GM12878 (cell line): ENCODE data around the gene FANCI. TPM values are rescaled to one million over a fixed set of nuclear protein-coding genes. Genes with fewer than 3 reads are reported as not detected.

Experiments
- ATAC-seq: fragments of 200-7000 bp; cut with Tn5 transposase; 3 replicates; pipeline ENCODE4 v1.9.1; 2020; ENCODE audit warnings: mild to moderate bottlenecking, moderate library complexity
- BruUV-seq: library from RNA; stranded (reverse); fragments of 400-500 nt; replicated peaks from 2 replicates; lab custom pipeline; 2021; lab: Mats Ljungman, UMichigan
- CTCF ChIA-PET: fragments of 300-600 bp; sonication (Branson Sonifier 250); formaldehyde crosslinking; extraction: SDS; loops from one replicate; lab custom pipeline; 2021; ENCODE audit warnings: inconsistent platforms; lab: Yijun Ruan, JAX
- POLR2A ChIA-PET: fragments of 350-600 bp; formaldehyde crosslinking; extraction: SDS; loops from one replicate; lab custom pipeline; 2021; ENCODE audit warnings: inconsistent platforms; lab: Charles Lee
- RAD21 ChIA-PET: fragments of 300-600 bp; sonication (Branson Sonifier 250); formaldehyde crosslinking; loops from one replicate; lab custom pipeline; 2023; ENCODE audit warnings: antibody characterized with exemption; ENCODE audit not compliant: unreplicated experiment; lab: Charles Lee
- SMC1A ChIA-PET: fragments of 300-600 bp; sonication (Branson Sonifier 250); formaldehyde crosslinking; loops from one replicate; lab custom pipeline; 2023; ENCODE audit not compliant: unreplicated experiment, uncharacterized antibody; lab: Charles Lee
- DNase-seq: peaks from one replicate; pipeline ENCODE4 v3.0.0-alpha.2; 2011; ENCODE audit warnings: low read depth, low spot score
- FAIRE-seq: peaks from 3 replicates; lab custom pipeline; 2011; peaks lifted over from hg19 to GRCh38; lab: Jason Lieb, UNC
- H2AFZ ChIP-seq: 2 replicates; pipeline ENCODE4 v1.6.0; 2011; ENCODE audit warnings: low read depth, low read length, control low read depth; ENCODE audit not compliant: control insufficient read depth
- H3K27ac ChIP-seq: 2 replicates; pipeline ENCODE4 v1.5.1; 2011; ENCODE audit warnings: control low read depth; ENCODE audit not compliant: control insufficient read depth, insufficient read depth
- H3K27me3 ChIP-seq, 2 experiments: replicated peaks in 1 of 2; 2 replicates each; pipeline versions ENCODE4 v1.6.0 to v1.6.1; 2011; ENCODE audit warnings: low read length in 1 of 2; ENCODE audit not compliant: control insufficient read depth in 2 of 2, insufficient read depth in 2 of 2
- H3K36me3 ChIP-seq, 2 experiments: 2 replicates each; pipeline ENCODE4 v1.5.1; 2011; ENCODE audit warnings: low read length in 1 of 2; ENCODE audit not compliant: control insufficient read depth in 2 of 2, insufficient read depth in 2 of 2
- H3K4me1 ChIP-seq: 2 replicates; pipeline ENCODE4 v1.6.1; 2011; ENCODE audit warnings: mild to moderate bottlenecking, low read length, moderate library complexity, mixed read lengths; ENCODE audit not compliant: control insufficient read depth, insufficient read depth
- H3K4me2 ChIP-seq: 2 replicates; pipeline ENCODE4 v1.6.0; 2011; ENCODE audit warnings: control low read depth; ENCODE audit not compliant: control insufficient read depth, insufficient read depth
- H3K4me3 ChIP-seq: fragments of 200-600 bp; sonication (generic); 2 replicates; pipeline ENCODE4 v1.5.1; 2016
- H3K79me2 ChIP-seq: 2 replicates; pipeline ENCODE4 v1.6.0; 2011; ENCODE audit warnings: low read length; ENCODE audit not compliant: control insufficient read depth, insufficient read depth
- H3K9ac ChIP-seq: 2 replicates; pipeline ENCODE4 v1.8.0; 2011; ENCODE audit warnings: low read length, control low read depth, mixed read lengths; ENCODE audit not compliant: control insufficient read depth, insufficient read depth
- H3K9me3 ChIP-seq: replicated peaks from 3 replicates; pipeline ENCODE4 v1.5.1; 2011; ENCODE audit warnings: mild to moderate bottlenecking, low read length; ENCODE audit not compliant: control insufficient read depth, insufficient read depth
- H4K20me1 ChIP-seq: 2 replicates; pipeline ENCODE4 v1.6.0; 2011; ENCODE audit not compliant: control insufficient read depth, insufficient read depth
- BACH1 ChIP-seq: fragments of 450-650 bp; IDR thresholded peaks from 2 replicates; pipeline ENCODE4 v1.6.1; 2017; ENCODE audit warnings: mild to moderate bottlenecking, borderline replicate concordance
- BCLAF1 ChIP-seq: fragments of 450-650 bp; IDR thresholded peaks from 2 replicates; pipeline ENCODE4 v1.6.1; 2017; ENCODE audit warnings: antibody characterized with exemption, mild to moderate bottlenecking, moderate library complexity
- BRCA1 ChIP-seq: IDR thresholded peaks from 2 replicates; pipeline ENCODE4 v1.6.1; 2011; ENCODE audit warnings: low read depth, low read length, improper control_type of control experiment
- CREB1 ChIP-seq: IDR thresholded peaks from 2 replicates; pipeline ENCODE4 v1.6.1; 2012; ENCODE audit warnings: low read depth, mild to moderate bottlenecking, inconsistent platforms
- CTCF ChIP-seq, 3 experiments: IDR thresholded peaks in 2 of 3; conservative IDR thresholded peaks in 1 of 3; 2 replicates each; pipeline ENCODE4 v1.5.1; 2011; ENCODE audit warnings: low read depth in 3 of 3, low read length in 3 of 3, mild to moderate bottlenecking in 3 of 3, control low read depth in 2 of 3, moderate library complexity in 2 of 3, inconsistent platforms in 1 of 3, mixed read lengths in 1 of 3; ENCODE audit not compliant: control insufficient read depth in 2 of 3, insufficient read depth in 1 of 3; ENCODE audit errors: extremely low read depth in 1 of 3
- FOXM1 ChIP-seq: IDR thresholded peaks from 2 replicates; pipeline ENCODE4 v1.6.1; 2012; ENCODE audit warnings: low read depth, mild to moderate bottlenecking, inconsistent platforms, low read length, moderate library complexity
- IKZF2 ChIP-seq, 2 experiments: fragments of 450-650 bp; IDR thresholded peaks; 2 replicates each; pipeline ENCODE4 v1.6.1; 2017; ENCODE audit warnings: mild to moderate bottlenecking in 2 of 2, moderate library complexity in 2 of 2
- IRF3 ChIP-seq: fragments of 450-650 bp; IDR thresholded peaks from 2 replicates; pipeline ENCODE4 v1.6.1; 2014; ENCODE audit warnings: mild to moderate bottlenecking
- IRF4 ChIP-seq: IDR thresholded peaks from 2 replicates; pipeline ENCODE4 v1.6.1; 2011; ENCODE audit warnings: low read depth, low read length
- KLF5 ChIP-seq: fragments of 450-650 bp; IDR thresholded peaks from 2 replicates; pipeline ENCODE4 v1.6.1; 2014; ENCODE audit warnings: mild to moderate bottlenecking; ENCODE audit not compliant: partially characterized antibody
- NBN ChIP-seq: fragments of 450-650 bp; IDR thresholded peaks from 2 replicates; pipeline ENCODE4 v1.6.1; 2016
- NR2F1 ChIP-seq: fragments of 450-650 bp; conservative IDR thresholded peaks from 2 replicates; pipeline ENCODE4 v1.6.1; 2017; ENCODE audit warnings: mild to moderate bottlenecking
- RB1 ChIP-seq: fragments of 450-650 bp; formaldehyde crosslinking; IDR thresholded peaks from 2 replicates; pipeline ENCODE4 v1.6.1; 2017; ENCODE audit warnings: mild to moderate bottlenecking, borderline replicate concordance
- RBBP5 ChIP-seq: fragments of 200-600 bp; sonication (generic); conservative IDR thresholded peaks from 2 replicates; pipeline ENCODE4 v1.6.1; 2016
- RELA ChIP-seq: fragments of 450-650 bp; IDR thresholded peaks from 2 replicates; pipeline ENCODE4 v1.8.0; 2014; ENCODE audit warnings: borderline replicate concordance; ENCODE audit not compliant: partially characterized antibody
- SPI1 ChIP-seq: IDR thresholded peaks from 2 replicates; pipeline ENCODE4 v1.6.1; 2011; ENCODE audit warnings: low read depth, mild to moderate bottlenecking, low read length, moderate library complexity, borderline replicate concordance; ENCODE audit not compliant: insufficient read depth
- SUPT20H ChIP-seq: IDR thresholded peaks from 2 replicates; pipeline ENCODE4 v1.6.1; 2011; ENCODE audit warnings: low read depth, mild to moderate bottlenecking, low read length, moderate library complexity, borderline replicate concordance; ENCODE audit not compliant: control insufficient read depth
- WGBS: methylation state at CpG from one replicate; pipeline ENCODE4 v1.1.6; 2016; ENCODE audit warnings: low lambda C conversion rate; ENCODE audit not compliant: insufficient replicate concordance, insufficient coverage; ENCODE audit errors: missing lambda C conversion rate; 5-methylcytosine and 5-hydroxymethylcytosine counted together
- in situ Hi-C: fragments of 300-500 bp; cut with MboI; formaldehyde crosslinking; loops from 9 replicates; pipeline ENCODE4 v1.14.3; 2018; ENCODE audit warnings: mixed read lengths
- intact Hi-C: fragments of 100-400 bp; cut with micrococcal nuclease; formaldehyde crosslinking; loops from one replicate; pipeline ENCODE4 v1.14.2; 2022; ENCODE audit not compliant: unreplicated experiment
- polyA plus RNA-seq, 11 experiments: library from polyadenylated mRNA; depleted of rRNA in 4 of 11; unstranded in 6 of 11; stranded (reverse) in 5 of 11; fragments of >200 nt; fragmentation: Nextera tagmentation in 4 of 11; fragmentation: Illumina TruSeq in 1 of 11; extraction: Ambion mirVana in 4 of 11; extraction: Trizol in 1 of 11; gene quantifications; 1 replicate in 1 of 11; 2 replicates in 10 of 11; pipeline versions ENCODE4 v1.2.1 to v1.2.3, GENCODE V29; 2011 to 2016; ENCODE audit warnings: inconsistent platforms in 2 of 11, missing spikeins in 2 of 11, low read depth in 1 of 11
- total RNA-seq, 4 experiments: library from RNA; depleted of rRNA in 3 of 4; stranded (reverse); fragments of >200 nt in 3 of 4; fragmentation: Illumina TruSeq in 1 of 4; extraction: Trizol in 1 of 4; gene quantifications; 2 replicates each; pipeline versions ENCODE4 v1.2.1 to v1.2.3, GENCODE V29; 2013 to 2021

Gene FANCI
- total and polyA plus RNA-seq, 10 of the 15 experiments (the other 5 are each of a cell fraction or from before 2014, with no cell fraction given) = 38.1 to 129 (median 82.4) TPM

- H3K9ac ChIP-seq = peak overlapping the region; percentile 54
- no peaks in the 10 kb centered on the region for H3K79me2 ChIP-seq
- no peaks in the 10 kb centered on the region for H3K36me3 ChIP-seq
- FAIRE-seq = peak; percentile 49
- in situ Hi-C loops (no loop called here), intact Hi-C loops (loop anchor here (1.0 kb wide), 2 partner anchors 71 to 113 kb away; no protein-coding TSS in a partner anchor)
- no peaks in the 10 kb centered on the region for H3K4me1 ChIP-seq
- BruUV-seq = no TSS peak
- ChIA-PET SMC1A (interaction anchor here (0.5 to 3.2 kb wide), 13 partner anchors 10 to 270 kb away, joined by 3 to 21 read pairs (median 4); partner anchors contain the start of gene ABHD2), RAD21 (interaction anchor here (0.6 to 3.2 kb wide), 16 partner anchors 10 to 222 kb away, joined by 3 to 26 read pairs (median 4); no protein-coding TSS in a partner anchor), POLR2A (no interaction called here), CTCF (interaction anchor here (0.5 to 7.5 kb wide), 55 partner anchors 9 to 400 kb away, joined by 3 to 116 read pairs (median 5); partner anchors contain the start of genes POLG and TICRR)
- peak overlapping the region; percentile 67; the same call in 1 of the 2 replicates for H3K4me3 ChIP-seq
- H3K4me2 ChIP-seq = peak overlapping the region; percentile 97
- ATAC-seq = peak; percentile 96
- H2AFZ ChIP-seq = peak overlapping the region; percentile 96
- DNase-seq = peak; percentile 40
- no peak overlapping the region for H3K27ac ChIP-seq
- H3K9me3 ChIP-seq = no peaks in the 10 kb centered on the region
- H3K27me3 ChIP-seq = peaks cover 12 to 35% of the 10 kb centered on the region in 2 experiments
- H4K20me1 ChIP-seq = 0 out of 2 replicates have a peak, but pooled peaks cover 3% of the 10 kb centered on the region
- 4% methylated on average over 56 of the region's 68 CpGs for WGBS
- TF ChIP-seq IRF3 (peak; percentile 25; the same call in 1 of the 2 replicates), BRCA1 (no peak), RELA (peak; percentile 66), SUPT20H (no peak), RBBP5 (no peak), BACH1 (0 out of 2 replicates have a peak, but pooled peaks have one; percentile 32), BCLAF1 (no peak), SPI1 (0 out of 2 replicates have a peak, but pooled peaks have one; percentile 11), CREB1 (no peak), RB1 (peak; percentile 87; the same call in 1 of the 2 replicates), IRF4 (0 out of 2 replicates have a peak, but pooled peaks have one; percentile 9), FOXM1 (no peak), KLF5 (no peak), NBN (peak; percentile 81), CTCF (IDR thresholded peaks at IDR 0.05 in 2 of 3, conservative IDR thresholded peaks at IDR 0.05 in 1 of 3; ENCODE audit: control insufficient read depth in 2 of 3, extremely low read depth in 1 of 3, insufficient read depth in 1 of 3, low read depth in 3 of 3, low read length in 3 of 3) (peak; percentile 82 to 93 (median 89)), IKZF2 (IDR thresholded peaks at IDR 0.05) (peak in 1 of 2 experiments; percentile 37; a peak in 1 of 4 replicates), NR2F1 (peak; percentile 56)
Measured at GRCh38 chr15:89358755-89359439, 115.1 kb downstream of the FANCI start.
